Measurements from ENCODE around the gene TMEM145. TPM values are rescaled to one million over a fixed set of nuclear protein-coding genes. Genes with fewer than 3 reads are reported as not detected.

TMEM145 gene
- total RNA-seq, 6 donors from 2014 or later, result 0.34 to 0.79 (median 0.49) TPM; not detected in 3

DNA sequence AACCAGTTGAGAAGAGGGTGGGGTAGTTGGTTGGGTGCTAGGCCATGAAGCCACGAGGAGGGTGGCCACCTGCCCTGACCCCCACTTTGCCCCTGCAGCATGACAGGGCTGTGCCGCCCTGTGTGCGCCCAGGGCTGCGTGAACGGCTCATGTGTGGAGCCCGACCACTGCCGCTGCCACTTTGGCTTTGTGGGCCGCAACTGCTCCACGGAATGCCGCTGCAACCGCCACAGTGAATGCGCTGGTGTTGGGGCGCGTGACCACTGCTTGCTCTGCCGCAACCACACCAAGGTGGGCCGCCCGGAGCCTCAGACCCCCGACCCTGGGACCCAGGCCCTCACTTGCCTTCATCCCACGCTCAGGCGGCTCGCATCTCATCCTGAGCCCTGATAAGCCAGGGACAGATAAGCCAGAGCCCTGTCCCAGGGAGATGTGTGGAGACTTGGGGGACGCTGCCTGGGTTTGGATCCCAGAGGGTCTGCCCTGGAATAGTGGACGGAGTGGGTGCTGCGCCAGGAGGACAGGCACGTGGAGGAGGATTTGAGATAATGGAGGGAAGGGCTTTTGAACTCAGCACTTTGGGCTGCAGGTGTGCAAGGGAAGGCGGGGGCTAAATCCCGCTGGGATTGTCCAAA, 56.4 kb downstream of the TMEM145 start:
- 96 to 98% methylated on average over 24 to 27 of the region's 27 CpGs for WGBS, 2 donors
- no peaks in the 10 kb centered on the region for H3K27me3 ChIP-seq
- no peaks in the 10 kb centered on the region for H3K9me3 ChIP-seq
- TF ChIP-seq POLR2A (IDR thresholded peaks at IDR 0.05) (no peak), EP300 (IDR thresholded peaks at IDR 0.05) (no peak), POLR2AphosphoS5 (IDR thresholded peaks at IDR 0.05) (no peak)
- TF ChIP-seq, protein P1, sequence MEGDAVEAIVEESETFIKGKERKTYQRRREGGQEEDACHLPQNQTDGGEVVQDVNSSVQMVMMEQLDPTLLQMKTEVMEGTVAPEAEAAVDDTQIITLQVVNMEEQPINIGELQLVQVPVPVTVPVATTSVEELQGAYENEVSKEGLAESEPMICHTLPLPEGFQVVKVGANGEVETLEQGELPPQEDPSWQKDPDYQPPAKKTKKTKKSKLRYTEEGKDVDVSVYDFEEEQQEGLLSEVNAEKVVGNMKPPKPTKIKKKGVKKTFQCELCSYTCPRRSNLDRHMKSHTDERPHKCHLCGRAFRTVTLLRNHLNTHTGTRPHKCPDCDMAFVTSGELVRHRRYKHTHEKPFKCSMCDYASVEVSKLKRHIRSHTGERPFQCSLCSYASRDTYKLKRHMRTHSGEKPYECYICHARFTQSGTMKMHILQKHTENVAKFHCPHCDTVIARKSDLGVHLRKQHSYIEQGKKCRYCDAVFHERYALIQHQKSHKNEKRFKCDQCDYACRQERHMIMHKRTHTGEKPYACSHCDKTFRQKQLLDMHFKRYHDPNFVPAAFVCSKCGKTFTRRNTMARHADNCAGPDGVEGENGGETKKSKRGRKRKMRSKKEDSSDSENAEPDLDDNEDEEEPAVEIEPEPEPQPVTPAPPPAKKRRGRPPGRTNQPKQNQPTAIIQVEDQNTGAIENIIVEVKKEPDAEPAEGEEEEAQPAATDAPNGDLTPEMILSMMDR (IDR thresholded peaks at IDR 0.05), result no peak
- no peak overlapping the region for H3K27ac ChIP-seq
- no peak overlapping the region for H3K4me3 ChIP-seq
- ATAC-seq (ENCODE audit: low FRiP score in 2 of 2), result peak in 1 of 2 donors; percentile 4
- peak in 1 of 2 donors; percentile 74 for DNase-seq
- H3K36me3 ChIP-seq, result peaks cover 0 to 24% (median 4%) of the 10 kb centered on the region in 4 donors
- H3K4me1 ChIP-seq, result peaks cover 0 to 4% (median 0%) of the 10 kb centered on the region in 4 donors

DNA sequence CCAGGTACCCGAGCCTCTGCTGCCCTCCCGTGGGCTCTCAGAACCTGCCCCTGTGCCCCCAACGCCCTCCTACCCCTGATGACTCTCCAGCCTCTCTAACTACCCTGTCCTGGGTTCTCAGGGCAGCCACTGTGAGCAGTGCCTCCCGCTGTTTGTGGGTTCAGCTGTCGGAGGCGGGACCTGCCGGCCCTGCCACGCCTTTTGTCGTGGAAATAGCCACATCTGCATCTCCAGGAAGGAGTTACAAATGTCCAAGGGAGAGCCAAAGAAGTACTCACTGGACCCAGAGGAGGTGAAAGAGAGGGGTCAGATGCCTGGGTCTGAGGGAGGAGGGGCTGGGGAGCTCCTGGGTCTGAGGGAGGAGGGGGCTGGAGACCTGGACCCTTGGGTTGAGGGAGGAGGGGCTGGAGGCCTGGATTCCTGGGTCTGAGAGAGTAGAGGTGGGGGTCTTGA, 57.0 kb downstream of the TMEM145 start:
- peaks cover 0 to 24% (median 7%) of the 10 kb centered on the region in 4 donors for H3K36me3 ChIP-seq

DNA sequence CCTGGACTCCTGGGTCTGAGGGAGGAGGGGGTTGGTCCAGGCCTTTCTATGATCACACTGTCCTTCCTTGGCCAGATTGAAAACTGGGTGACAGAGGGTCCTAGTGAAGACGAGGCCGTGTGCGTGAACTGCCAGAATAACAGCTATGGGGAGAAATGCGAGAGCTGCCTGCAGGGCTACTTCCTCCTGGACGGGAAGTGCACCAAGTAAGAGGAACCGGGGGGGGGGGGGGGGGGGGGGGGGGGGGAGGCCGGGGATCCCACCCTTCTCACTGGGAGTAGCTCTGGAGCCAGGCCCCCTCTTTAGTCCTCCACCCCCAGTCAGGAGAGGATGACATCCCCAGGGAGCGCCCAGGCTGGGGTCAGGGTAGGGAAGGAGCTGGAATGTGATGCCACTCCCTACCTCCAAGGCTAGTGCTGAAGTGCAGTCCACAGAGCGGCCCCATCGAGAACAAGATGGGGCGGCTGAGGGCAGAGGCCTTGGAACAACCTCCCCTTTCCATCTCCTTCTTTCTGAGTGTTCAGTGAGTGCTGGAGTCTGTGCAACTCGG, 57.6 kb downstream of the TMEM145 start:
- Histone ChIP-seq H3K36me3 (peaks cover 0 to 31% (median 10%) of the 10 kb centered on the region in 4 donors), H3K4me1 (no peaks in the 10 kb centered on the region), H3K27me3 (no peaks in the 10 kb centered on the region), H3K27ac (no peak overlapping the region), H3K9me3 (no peaks in the 10 kb centered on the region), H3K4me3 (no peak overlapping the region)
- ATAC-seq (ENCODE audit: low FRiP score in 2 of 2) (no peak), DNase-seq (no peak)
- WGBS, 2 donors, result 79 to 82% methylated on average over 7 to 9 of the region's 12 CpGs
- TF ChIP-seq, protein P1 (IDR thresholded peaks at IDR 0.05), result no peak
- no peak for TF ChIP-seq EP300 (IDR thresholded peaks at IDR 0.05)
- no peak for TF ChIP-seq POLR2A (IDR thresholded peaks at IDR 0.05)
- no peak for TF ChIP-seq POLR2AphosphoS5 (IDR thresholded peaks at IDR 0.05)

More for the DNA sequence above, 57.0 kb downstream of the TMEM145 start:
- H3K4me3 ChIP-seq, result no peak overlapping the region
- H3K27ac ChIP-seq, result no peak overlapping the region
- DNase-seq (no peak), ATAC-seq (ENCODE audit: low FRiP score in 2 of 2) (no peak)
- H3K4me1 ChIP-seq, result no peaks in the 10 kb centered on the region
- no peak for TF ChIP-seq EP300 (IDR thresholded peaks at IDR 0.05)
- TF ChIP-seq POLR2AphosphoS5 (IDR thresholded peaks at IDR 0.05), result no peak
- no peak for TF ChIP-seq POLR2A (IDR thresholded peaks at IDR 0.05)
- TF ChIP-seq, protein P1 (IDR thresholded peaks at IDR 0.05), result no peak
- no peaks in the 10 kb centered on the region for H3K27me3 ChIP-seq
- no peaks in the 10 kb centered on the region for H3K9me3 ChIP-seq
- WGBS, 2 donors, result 79 to 85% methylated on average over 8 to 9 of the region's 9 CpGs

Small RNA genes lying within 50 kb of the gene (small RNA-seq; reads per million reads assigned to genes)
- gene MIR8077, result 0 reads per million in 4 donors

Other genes starting within 250 kb of the TMEM145 start
- 1 to 10 TPM in 2 of 6 donors, under 1 TPM in 3, not detected in 1; 0.15 to 2.7 (median 0.54) TPM for gene GRIK5, start 243.1 kb upstream of the TMEM145 start, total RNA-seq
- 10 to 100 TPM in 4 of 6 donors, 1 to 10 TPM in 2; 9.2 to 26.4 (median 13.3) TPM for gene ZNF574, start 237.1 kb upstream of the TMEM145 start, total RNA-seq
- gene POU2F2, start 180.9 kb upstream of the TMEM145 start, total RNA-seq, result 10 to 100 TPM in 1 of 6 donors, 1 to 10 TPM in 5; 1.3 to 12.0 (median 5.0) TPM
- 100 to 1,000 TPM in 1 of 6 donors, 10 to 100 TPM in 5; 38.6 to 154 (median 51.2) TPM for gene DEDD2, start 95.6 kb upstream of the TMEM145 start, total RNA-seq
- 10 to 100 TPM in 4 of 6 donors, 1 to 10 TPM in 2; 7.9 to 13.8 (median 11.4) TPM for gene ZNF526, start 93.0 kb upstream of the TMEM145 start, total RNA-seq
- gene GSK3A, start 70.7 kb upstream of the TMEM145 start, total RNA-seq, result 10 to 100 TPM; 33.2 to 46.9 (median 39.1) TPM
- 10 to 100 TPM; 13.6 to 59.4 (median 32.5) TPM for gene ERF, start 58.2 kb upstream of the TMEM145 start, total RNA-seq
- 100 to 1,000 TPM in 1 of 6 donors, 10 to 100 TPM in 5; 52.6 to 170 (median 77.7) TPM for gene CIC, start 44.1 kb upstream of the TMEM145 start, total RNA-seq
- gene PRR19, start 11.2 kb upstream of the TMEM145 start, total RNA-seq, result 1 to 10 TPM in 1 of 6 donors, under 1 TPM in 2, not detected in 3; 0.40 to 1.4 (median 0.61) TPM
- 10 to 100 TPM; 13.6 to 21.2 (median 18.8) TPM for gene PAFAH1B3, start 10.7 kb upstream of the TMEM145 start, total RNA-seq
- gene MEGF8, start 12.3 kb downstream of the TMEM145 start, total RNA-seq, result 10 to 100 TPM; 13.7 to 30.7 (median 17.8) TPM
- 10 to 100 TPM in 1 of 6 donors, under 1 TPM in 2, not detected in 3; 0.46 to 32.5 (median 0.94) TPM for gene CNFN, start 77.0 kb downstream of the TMEM145 start, total RNA-seq
- gene LIPE, start 114.1 kb downstream of the TMEM145 start, total RNA-seq, result 1 to 10 TPM; 1.3 to 6.2 (median 4.2) TPM
- 100 to 1,000 TPM in 3 of 6 donors, 10 to 100 TPM in 3; 31.4 to 155 (median 92.3) TPM for gene CXCL17, start 129.6 kb downstream of the TMEM145 start, total RNA-seq
- 10 to 100 TPM in 1 of 6 donors, 1 to 10 TPM in 5; 7.3 to 11.9 (median 9.2) TPM for gene CEACAM1, start 215.2 kb downstream of the TMEM145 start, total RNA-seq

All from upper lobe of left lung (tissue), 6 donors.